NT2/D1 (cell line): Measurements from ENCODE around the gene KPNA6.

ENCODE experiments used
- DNase-seq: peaks from one replicate; pipeline ENCODE4 v3.0.0-alpha.2; 2011; ENCODE audit warnings: low read depth, low spot score
- H3K27me3 ChIP-seq: 2 replicates; pipeline ENCODE4 v1.6.0; 2011; ENCODE audit warnings: mild to moderate bottlenecking; ENCODE audit not compliant: insufficient read length, insufficient read depth
- H3K36me3 ChIP-seq: 2 replicates; pipeline ENCODE4 v1.6.1; 2011; ENCODE audit warnings: mild to moderate bottlenecking, low read length, mixed read lengths; ENCODE audit not compliant: insufficient read depth, insufficient read length
- H3K4me1 ChIP-seq: 2 replicates; pipeline ENCODE4 v1.5.1; 2011; ENCODE audit not compliant: insufficient read depth, insufficient read length
- H3K4me3 ChIP-seq: 2 replicates; pipeline ENCODE4 v1.5.1; 2011; ENCODE audit warnings: low read depth; ENCODE audit not compliant: insufficient read length
- H3K9ac ChIP-seq: 2 replicates; pipeline ENCODE4 v1.6.0; 2011; ENCODE audit warnings: low read depth; ENCODE audit not compliant: insufficient read length
- H3K9me3 ChIP-seq: 2 replicates; pipeline ENCODE4 v1.5.1; 2011; ENCODE audit warnings: mild to moderate bottlenecking, low read length; ENCODE audit not compliant: insufficient read depth
- SUZ12 ChIP-seq: IDR thresholded peaks from 2 replicates; pipeline ENCODE4 v1.6.1; 2011; ENCODE audit not compliant: insufficient read length, insufficient read depth; ENCODE audit errors: extremely low read depth
- YY1 ChIP-seq: IDR thresholded peaks from 2 replicates; pipeline ENCODE4 v1.6.1; 2011; ENCODE audit not compliant: insufficient read length, insufficient read depth
- ZNF274 ChIP-seq: IDR thresholded peaks from 2 replicates; pipeline ENCODE4 v1.6.1; 2011; ENCODE audit warnings: mild to moderate bottlenecking, low read depth, low read length

Gene KPNA6

DNA sequence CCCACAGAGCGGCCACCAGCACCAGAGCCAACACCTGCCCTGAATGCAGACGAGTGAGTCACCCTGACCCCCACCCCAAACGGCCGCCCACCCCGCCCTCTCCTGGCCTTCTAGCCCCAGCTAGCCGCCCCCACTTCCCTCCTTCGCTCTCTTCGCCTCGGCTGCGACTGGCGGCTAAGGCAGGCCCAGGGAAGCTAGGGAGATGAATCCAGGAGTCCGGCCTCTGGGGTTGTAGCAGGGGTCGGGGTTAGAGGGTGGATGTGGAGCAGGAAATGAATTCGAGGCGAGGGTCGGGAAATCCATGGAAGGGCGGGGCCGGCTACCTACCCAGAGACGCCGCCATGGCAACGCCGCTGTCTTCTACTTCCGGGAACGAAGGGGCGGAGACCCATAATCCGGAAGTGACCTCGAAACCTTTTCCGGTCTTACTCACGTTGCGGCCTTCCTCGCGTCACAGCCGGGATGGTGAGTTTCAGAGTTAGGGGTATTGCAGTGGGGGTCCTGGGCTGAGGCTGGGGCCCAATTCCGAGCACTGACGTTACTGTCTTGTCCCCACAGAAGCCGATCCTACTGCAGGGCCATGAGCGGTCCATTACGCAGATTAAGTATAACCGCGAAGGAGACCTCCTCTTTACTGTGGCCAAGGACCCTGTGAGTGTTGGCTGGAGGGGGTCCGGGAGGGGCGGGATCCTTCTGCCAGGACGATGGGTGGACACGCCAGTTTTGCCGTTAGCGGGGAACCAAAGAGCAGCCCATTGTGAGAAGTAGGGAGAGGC, 114.3 kb downstream of the KPNA6 start, which contains the start of the genes EIF3I and TMEM234:
Gene EIF3I, plus strand, starts transcription at position 428 of the 776 bp plus-strand sequence. Its CDS starts 35 bp downstream, at position 463.
Gene TMEM234, minus strand, starts transcription at position 374 of the 776 bp plus-strand sequence. Its CDS starts 31 bp downstream, at position 343.
- Histone ChIP-seq H3K4me1 (peaks cover 13% of the 10 kb centered on the region), H3K9ac (peak within 1 kb of the TSS; percentile 97), H3K9me3 (no peaks in the 10 kb centered on the region), H3K4me3 (peak within 1 kb of the TSS; percentile 91), H3K36me3 (peaks cover 67% of the 10 kb centered on the region), H3K27me3 (no peaks in the 10 kb centered on the region)
- TF ChIP-seq SUZ12 (no peak), YY1 (peak; percentile 44), ZNF274 (no peak)
- peak; percentile 96 for DNase-seq

DNA sequence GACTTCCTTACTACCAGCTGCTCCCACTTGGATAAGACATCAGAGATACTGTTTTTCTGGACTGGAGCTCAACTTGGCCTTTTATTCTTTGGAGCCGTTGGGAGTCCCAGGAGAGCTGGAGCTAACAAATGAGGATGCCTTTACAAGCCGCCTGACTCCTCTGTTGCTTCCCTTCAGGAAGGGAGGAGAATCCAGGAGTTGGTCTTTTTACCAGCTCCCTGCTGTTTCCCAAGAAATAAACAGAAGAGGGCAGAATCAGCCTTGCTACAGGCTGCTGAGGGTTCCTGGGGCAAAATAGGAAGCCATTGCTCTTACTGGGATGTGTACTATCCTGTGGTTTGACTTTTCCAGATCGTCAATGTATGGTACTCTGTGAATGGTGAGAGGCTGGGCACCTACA, 115.8 kb downstream of the KPNA6 start:
- DNase-seq: no peak
- Histone ChIP-seq H3K9me3 (no peaks in the 10 kb centered on the region), H3K36me3 (peaks cover 73% of the 10 kb centered on the region), H3K27me3 (no peaks in the 10 kb centered on the region), H3K4me3 (no peak overlapping the region), H3K4me1 (peaks cover 13% of the 10 kb centered on the region), H3K9ac (peak overlapping the region; percentile 27)
- TF ChIP-seq ZNF274 (no peak), SUZ12 (no peak), YY1 (no peak)

DNA sequence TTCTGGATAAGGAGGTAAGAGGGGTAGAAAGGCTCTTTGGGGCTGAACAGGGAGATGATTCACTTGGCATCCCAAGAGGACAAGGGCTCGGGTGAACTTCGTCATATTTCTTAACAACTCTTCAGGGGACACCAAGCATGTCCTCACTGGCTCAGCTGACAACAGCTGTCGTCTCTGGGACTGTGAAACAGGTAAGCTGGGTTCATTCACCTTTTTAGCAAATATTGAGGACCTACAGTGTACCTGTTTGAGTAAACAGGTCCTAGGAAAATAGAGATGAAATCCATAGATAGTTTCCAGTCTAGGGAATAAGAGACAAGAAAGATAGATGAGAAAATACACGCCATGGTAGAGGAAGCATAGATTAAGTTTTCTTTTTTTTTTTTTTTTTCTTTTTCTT, 116.4 kb downstream of the KPNA6 start:
- TF ChIP-seq SUZ12 (no peak), YY1 (no peak), ZNF274 (no peak)
- no peak overlapping the region for H3K4me3 ChIP-seq
- H3K4me1 ChIP-seq: peaks cover 13% of the 10 kb centered on the region
- H3K9ac ChIP-seq: peak overlapping the region; percentile 27
- peaks cover 73% of the 10 kb centered on the region for H3K36me3 ChIP-seq
- no peak for DNase-seq
- no peaks in the 10 kb centered on the region for H3K9me3 ChIP-seq
- H3K27me3 ChIP-seq: no peaks in the 10 kb centered on the region
